Trophoblast cell (in vitro differentiated cells and primary cell): Measurements from ENCODE around the gene MEF2D.
A peak's percentile ranks its signal among the peaks of the same experiment; 100 is the strongest.

ENCODE experiments used
- DNase-seq, 2 donors: peaks; one replicate each; pipeline ENCODE4 v3.0.0-alpha.2; 2016
- H2AFZ ChIP-seq: 2 replicates; pipeline ENCODE4 v1.6.1; 2013; ENCODE audit warnings: low read length, moderate library complexity, mild to moderate bottlenecking; ENCODE audit not compliant: insufficient read depth, poor library complexity
- H2AK5ac ChIP-seq: 2 replicates; pipeline ENCODE4 v1.6.1; 2013; ENCODE audit warnings: mild to moderate bottlenecking, low read length
- H2BK120ac ChIP-seq: 2 replicates; pipeline ENCODE4 v1.6.1; 2013; ENCODE audit warnings: low read length, mild to moderate bottlenecking, moderate library complexity; ENCODE audit not compliant: insufficient read depth, poor library complexity
- H2BK12ac ChIP-seq: 2 replicates; pipeline ENCODE4 v1.6.1; 2013; ENCODE audit warnings: mild to moderate bottlenecking, low read length, moderate library complexity
- H2BK5ac ChIP-seq: 2 replicates; pipeline ENCODE4 v1.6.1; 2013; ENCODE audit warnings: low read length, low read depth, moderate library complexity, mild to moderate bottlenecking; ENCODE audit not compliant: poor library complexity
- H3K14ac ChIP-seq: 2 replicates; pipeline ENCODE4 v1.6.1; 2013; ENCODE audit warnings: mild to moderate bottlenecking, low read length
- H3K18ac ChIP-seq: 2 replicates; pipeline ENCODE4 v1.6.1; 2013; ENCODE audit warnings: mild to moderate bottlenecking, low read length
- H3K23ac ChIP-seq: 2 replicates; pipeline ENCODE4 v1.6.1; 2013; ENCODE audit warnings: low read length
- H3K27ac ChIP-seq: 2 replicates; pipeline ENCODE4 v1.5.1; 2013; ENCODE audit warnings: low read depth, mild to moderate bottlenecking, inconsistent platforms, low read length, moderate library complexity
- H3K27me3 ChIP-seq: 2 replicates; pipeline ENCODE4 v1.6.1; 2013; ENCODE audit warnings: inconsistent platforms, mild to moderate bottlenecking, low read length, moderate library complexity; ENCODE audit not compliant: insufficient read depth
- H3K36me3 ChIP-seq, 2 experiments: 1 replicate in 1 of 2; 2 replicates in 1 of 2; pipeline ENCODE4 v1.6.1; 2013; ENCODE audit warnings: low read length in 2 of 2, mild to moderate bottlenecking in 2 of 2, moderate library complexity in 1 of 2; ENCODE audit not compliant: insufficient read depth in 2 of 2, control insufficient read depth in 1 of 2
- H3K4ac ChIP-seq: 2 replicates; pipeline ENCODE4 v1.6.1; 2013; ENCODE audit warnings: low read depth, mild to moderate bottlenecking, low read length, moderate library complexity
- H3K4me1 ChIP-seq, 2 experiments: 1 replicate in 1 of 2; 2 replicates in 1 of 2; pipeline ENCODE4 v1.6.1; 2013; ENCODE audit warnings: low read length in 2 of 2, mild to moderate bottlenecking in 2 of 2, moderate library complexity in 1 of 2; ENCODE audit not compliant: insufficient read depth in 2 of 2, control insufficient read depth in 1 of 2
- H3K4me2 ChIP-seq: 2 replicates; pipeline ENCODE4 v1.6.1; 2013; ENCODE audit warnings: inconsistent platforms, mild to moderate bottlenecking, low read length, moderate library complexity
- H3K4me3 ChIP-seq: 2 replicates; pipeline ENCODE4 v1.5.1; 2013; ENCODE audit warnings: mild to moderate bottlenecking, low read depth, low read length, inconsistent platforms
- H3K79me1 ChIP-seq: one replicate; pipeline ENCODE4 v1.6.1; 2013; ENCODE audit warnings: low read length
- H3K79me2 ChIP-seq: 2 replicates; pipeline ENCODE4 v1.6.1; 2013; ENCODE audit warnings: low read length, mild to moderate bottlenecking; ENCODE audit not compliant: control insufficient read depth, insufficient read depth, poor library complexity
- H3K9ac ChIP-seq: 2 replicates; pipeline ENCODE4 v1.6.1; 2013; ENCODE audit warnings: mild to moderate bottlenecking, low read length
- H3K9me3 ChIP-seq: 2 replicates; pipeline ENCODE4 v1.6.1; 2013; ENCODE audit warnings: low read depth, mild to moderate bottlenecking, control low read depth, inconsistent platforms, low read length; ENCODE audit not compliant: insufficient read depth
- H4K12ac ChIP-seq: 2 replicates; pipeline ENCODE4 v1.6.1; 2013; ENCODE audit warnings: low read depth, mild to moderate bottlenecking, low read length, moderate library complexity
- H4K8ac ChIP-seq: 2 replicates; pipeline ENCODE4 v1.6.1; 2013; ENCODE audit warnings: low read depth, mild to moderate bottlenecking, low read length, moderate library complexity
- H4K91ac ChIP-seq: one replicate; pipeline ENCODE4 v1.6.1; 2013; ENCODE audit warnings: low read depth, mild to moderate bottlenecking, low read length, moderate library complexity
- WGBS: extraction: QIAGEN DNeasy Blood & Tissue Kit; methylation state at CpG from one replicate; pipeline ENCODE4 v1.1.7; 2013; ENCODE audit warnings: missing lambda C conversion rate; ENCODE audit not compliant: insufficient read length, insufficient coverage; ENCODE audit errors: extremely low coverage; 5-methylcytosine and 5-hydroxymethylcytosine counted together

MEF2D gene

GRCh38 chr1:156464825-156465452, 35.6 kb downstream of the MEF2D start:
- Histone ChIP-seq H2BK12ac (no peak overlapping the region), H3K4me3 (no peak overlapping the region), H3K14ac (no peak overlapping the region), H4K12ac (no peak overlapping the region), H3K4ac (no peak overlapping the region), H4K91ac (no peak overlapping the region), H3K27me3 (no peaks in the 10 kb centered on the region), H3K23ac (no peak overlapping the region), H3K18ac (no peak overlapping the region), H3K9me3 (peaks cover 3% of the 10 kb centered on the region), H2BK5ac (no peak overlapping the region), H3K9ac (no peak overlapping the region), H3K4me1 (peaks cover 3 to 4% of the 10 kb centered on the region in 2 experiments), H2AK5ac (no peak overlapping the region), H2AFZ (no peak overlapping the region), H3K27ac (no peak overlapping the region), H3K79me2 (no peaks in the 10 kb centered on the region), H4K8ac (no peak overlapping the region), H3K79me1 (no peaks in the 10 kb centered on the region), H3K4me2 (no peak overlapping the region), H3K36me3 (peaks cover 27 to 29% of the 10 kb centered on the region in 2 experiments), H2BK120ac (no peak overlapping the region)
- no CpG with 5 or more reads among the region's 9 CpGs for WGBS
- DNase-seq, result no peak

GRCh38 chr1:156464335-156464734, 36.2 kb downstream of the MEF2D start:
- no CpG with 5 or more reads among the region's 3 CpGs for WGBS

GRCh38 chr1:156463874-156464273, 36.7 kb downstream of the MEF2D start:
- peak overlapping the region; percentile 31 for H2AFZ ChIP-seq
- H3K4me2 ChIP-seq, result no peak overlapping the region
- no peak overlapping the region for H4K12ac ChIP-seq
- H3K79me2 ChIP-seq, result no peaks in the 10 kb centered on the region
- no peaks in the 10 kb centered on the region for H3K79me1 ChIP-seq
- H3K4ac ChIP-seq, result no peak overlapping the region
- no peak for DNase-seq
- peaks cover 26 to 28% of the 10 kb centered on the region in 2 experiments for H3K36me3 ChIP-seq
- H3K4me3 ChIP-seq, result no peak overlapping the region
- H2BK5ac ChIP-seq, result no peak overlapping the region
- no peak overlapping the region for H2BK12ac ChIP-seq
- H4K8ac ChIP-seq, result no peak overlapping the region
- no peak overlapping the region for H3K9ac ChIP-seq
- no peak overlapping the region for H3K23ac ChIP-seq
- H3K27ac ChIP-seq, result no peak overlapping the region
- no peaks in the 10 kb centered on the region for H3K27me3 ChIP-seq
- peaks cover 3% of the 10 kb centered on the region for H3K9me3 ChIP-seq
- no peak overlapping the region for H4K91ac ChIP-seq
- H3K18ac ChIP-seq, result no peak overlapping the region
- no peak overlapping the region for H3K14ac ChIP-seq
- H2AK5ac ChIP-seq, result no peak overlapping the region
- no peak overlapping the region for H2BK120ac ChIP-seq
- WGBS, result no CpG with 5 or more reads among the region's 4 CpGs
- peaks cover 3 to 4% of the 10 kb centered on the region in 2 experiments for H3K4me1 ChIP-seq

More at GRCh38 chr1:156464335-156464734, 36.2 kb downstream of the MEF2D start:
- Histone ChIP-seq H3K9me3 (peaks cover 3% of the 10 kb centered on the region), H2BK120ac (no peak overlapping the region), H3K9ac (no peak overlapping the region), H4K91ac (no peak overlapping the region), H3K27ac (no peak overlapping the region), H3K36me3 (peaks cover 27 to 29% of the 10 kb centered on the region in 2 experiments), H3K14ac (no peak overlapping the region), H3K4ac (no peak overlapping the region), H3K23ac (no peak overlapping the region), H3K18ac (no peak overlapping the region), H3K4me2 (no peak overlapping the region), H4K12ac (no peak overlapping the region), H3K4me1 (peaks cover 3 to 4% of the 10 kb centered on the region in 2 experiments), H2BK5ac (no peak overlapping the region), H2AFZ (no peak overlapping the region), H4K8ac (no peak overlapping the region), H3K79me1 (no peaks in the 10 kb centered on the region), H2BK12ac (no peak overlapping the region), H2AK5ac (no peak overlapping the region), H3K79me2 (no peaks in the 10 kb centered on the region), H3K4me3 (no peak overlapping the region), H3K27me3 (no peaks in the 10 kb centered on the region)
- DNase-seq, result no peak

GRCh38 chr1:156462954-156463795, 37.4 kb downstream of the MEF2D start:
- Histone ChIP-seq H2BK5ac (no peak overlapping the region), H3K4me3 (no peak overlapping the region), H3K27ac (no peak overlapping the region), H3K4me2 (no peak overlapping the region), H3K9ac (no peak overlapping the region), H2BK12ac (no peak overlapping the region), H4K91ac (no peak overlapping the region), H4K12ac (no peak overlapping the region), H2BK120ac (no peak overlapping the region), H3K23ac (no peak overlapping the region), H3K36me3 (peaks cover 20 to 23% of the 10 kb centered on the region in 2 experiments), H2AFZ (no peak overlapping the region), H3K4ac (no peak overlapping the region), H3K9me3 (peaks cover 3% of the 10 kb centered on the region), H2AK5ac (no peak overlapping the region), H3K27me3 (no peaks in the 10 kb centered on the region), H3K79me2 (no peaks in the 10 kb centered on the region), H3K18ac (no peak overlapping the region), H3K4me1 (peaks cover 3 to 4% of the 10 kb centered on the region in 2 experiments), H3K79me1 (no peaks in the 10 kb centered on the region), H3K14ac (no peak overlapping the region), H4K8ac (no peak overlapping the region)
- WGBS, result no CpG with 5 or more reads among the region's 20 CpGs
- no peak for DNase-seq
